Right ventricle myocardium superior (tissue), 1 donor: ENCODE data around the gene GPRC6A. TPM values are rescaled to one million over a fixed set of nuclear protein-coding genes. Genes with fewer than 3 reads are reported as not detected.
"Not testable (repeated sequence)": the region's sequence is repeated elsewhere in the genome, so short reads cannot be mapped to it uniquely, and the experiment has no call there.

Source experiments
- ATAC-seq: fragments of 200-7000 bp; cut with Tn5 transposase; one replicate; pipeline ENCODE4 v1.9.1; 2020; ENCODE audit warnings: mild to moderate bottlenecking; ENCODE audit not compliant: poor library complexity
- DNase-seq: peaks from one replicate; pipeline ENCODE4 v3.0.0-alpha.2; 2020
- intact Hi-C: fragments of 100-400 bp; cut with DNase I; formaldehyde crosslinking; loops from one replicate; pipeline ENCODE4 v1.11.2; 2022
- long read RNA-seq: library from polyadenylated mRNA; unstranded; transcript quantifications from one replicate; pipeline ENCODE4 v2.0.0, GENCODE V29; 2021
- total RNA-seq: library from RNA; stranded (reverse); fragmentation: NEBNext Ultra II Directional; extraction: Animal tissue kit (Norgen Biotek cat#: 25700); gene quantifications from one replicate; pipeline ENCODE4 v1.2.1, GENCODE V29; 2021
- donor health status: DM: no; HTN: yes; CAD: no; lungs with severe emphysema.

The GPRC6A gene
- not detected for total RNA-seq
- long read RNA-seq, result 0 reads

GRCh38 chr6:116828983-116829382, at the start of gene GPRC6A:
TSS of gene GPRC6A (minus strand) at chr6:116829083. CDS start at chr6:116829013, 70 bp downstream.
- intact Hi-C loops, result no loop called here
- no peak for ATAC-seq
- no peak for DNase-seq

DNA sequence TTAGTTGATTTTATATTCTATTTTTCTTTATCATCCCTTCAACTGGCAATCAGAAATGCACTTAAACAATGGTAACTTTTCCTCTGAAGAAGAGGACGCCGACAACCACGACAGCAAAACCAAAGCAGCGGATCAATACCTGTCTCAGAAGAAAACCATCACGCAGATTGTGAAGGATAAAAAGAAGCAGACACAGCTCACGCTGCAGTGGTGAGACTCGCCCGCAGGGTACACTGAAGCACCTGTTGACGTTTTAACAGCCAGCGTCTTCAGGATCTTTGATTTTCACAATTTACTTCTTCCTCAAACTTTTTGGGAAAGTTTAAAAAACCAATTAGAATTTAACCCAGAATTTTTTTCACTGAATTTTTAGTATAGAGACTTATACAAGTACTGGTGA, 48.9 kb upstream of the GPRC6A start:
- intact Hi-C loops, result no loop called here
- ATAC-seq, result no peak
- DNase-seq, result no peak

DNA sequence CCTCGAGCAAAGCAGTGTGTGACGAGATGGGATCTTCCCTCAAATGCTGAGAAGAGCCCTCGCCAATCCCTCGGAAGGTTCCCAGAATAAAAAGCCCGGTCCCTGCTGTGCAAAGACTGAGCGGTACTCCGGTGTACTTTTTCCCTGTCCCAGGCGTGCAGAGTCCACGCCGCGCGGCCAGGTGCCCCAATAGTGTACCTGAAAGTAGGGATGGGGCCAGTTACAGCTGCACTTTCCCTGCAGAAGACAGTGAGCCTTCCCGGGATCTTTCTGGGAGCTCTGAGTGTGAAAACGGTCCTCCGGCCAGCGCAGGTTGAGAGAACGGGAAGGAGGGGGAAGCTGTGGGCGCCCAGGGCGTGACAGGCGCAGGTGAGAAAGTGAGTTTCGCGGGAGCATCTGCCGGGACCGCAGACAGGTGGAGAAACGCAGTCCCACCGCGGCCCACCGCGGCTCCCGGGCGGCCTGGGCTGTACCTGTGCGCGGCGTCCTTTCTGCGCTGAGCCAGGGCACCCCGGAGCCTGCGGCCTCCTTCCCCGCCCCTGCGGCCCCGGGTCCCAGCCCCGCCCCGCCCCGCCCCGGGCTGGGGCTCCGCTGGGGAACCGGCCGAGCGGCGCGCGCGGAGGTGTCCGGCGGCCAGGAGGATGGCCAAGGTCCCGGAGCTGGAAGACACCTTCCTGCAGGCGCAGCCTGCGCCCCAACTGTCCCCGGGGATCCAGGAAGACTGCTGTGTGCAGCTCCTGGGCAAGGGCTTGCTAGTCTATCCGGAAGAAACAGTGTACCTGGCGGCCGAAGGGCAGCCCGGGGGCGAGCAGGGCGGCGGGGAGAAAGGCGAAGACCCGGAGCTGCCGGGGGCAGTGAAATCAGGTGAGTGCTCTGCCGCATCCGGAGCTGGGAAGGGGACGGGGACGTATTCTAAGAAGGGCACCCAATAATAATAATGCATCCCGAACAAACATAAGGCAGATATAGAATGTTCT, 48.0 kb upstream of the GPRC6A start, which contains the start of gene RFX6:
RFX6 (plus strand) TSS at position 608 of the 977 bp plus-strand sequence; CDS start at position 642, 34 bp downstream.
- ATAC-seq, result no peak
- peak; percentile 29 for DNase-seq
- intact Hi-C loops, result no loop called here

- intact Hi-C loops, result no loop called here
- DNase-seq (no peak), ATAC-seq (no peak)
These were observed 47.2 kb upstream of the GPRC6A start for GRCh38 chr6:116876107-116876506.

DNA sequence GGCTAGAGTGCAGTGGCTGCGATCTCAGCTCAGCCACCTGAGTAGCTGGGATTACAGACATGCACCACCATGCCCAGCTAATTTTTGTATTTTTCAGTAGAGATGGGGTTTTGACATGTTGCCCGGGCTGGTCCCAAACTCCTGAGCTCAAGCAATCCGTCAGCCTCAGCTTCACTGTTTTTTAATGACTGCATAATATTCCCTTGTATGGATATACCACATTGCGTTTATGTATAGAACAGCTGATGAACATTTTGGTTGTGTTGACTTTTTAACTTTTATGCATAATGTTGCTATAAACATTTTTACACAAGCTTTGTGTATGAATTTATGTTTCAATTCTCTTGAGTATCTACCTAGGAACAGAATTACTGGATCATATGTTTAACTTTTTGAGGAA, 43.9 kb upstream of the GPRC6A start:
- no peak for DNase-seq
- intact Hi-C loops, result no loop called here
- no peak for ATAC-seq

DNA sequence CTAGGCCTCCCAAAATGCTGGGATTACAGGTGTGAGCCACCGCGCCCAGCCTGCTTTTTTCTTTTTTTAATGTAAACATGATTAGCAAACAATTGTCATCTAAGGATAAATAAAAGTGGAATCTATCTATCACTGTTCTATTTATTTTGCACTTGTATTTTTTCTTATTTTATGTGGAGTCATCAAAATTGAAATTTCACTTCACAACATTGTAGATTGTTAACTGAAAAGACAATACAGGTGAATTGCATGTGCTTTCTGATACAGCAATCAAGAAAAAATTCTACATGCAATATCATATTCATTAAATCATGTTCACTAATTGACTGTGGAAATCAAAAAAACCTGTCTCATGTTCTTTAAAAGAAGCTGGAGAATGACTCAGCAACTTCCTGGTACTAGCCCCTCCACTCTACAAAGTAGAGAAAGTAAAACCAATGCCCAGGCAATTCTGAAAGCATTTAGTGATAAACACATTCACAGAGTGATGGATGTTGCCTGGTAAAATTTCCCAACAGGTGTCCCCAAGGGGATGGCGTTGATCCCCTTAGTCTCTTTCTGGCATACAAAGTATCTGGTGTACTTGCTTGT, 37.5 kb upstream of the GPRC6A start:
- ATAC-seq, result no peak
- intact Hi-C loops, result no loop called here
- no peak for DNase-seq

DNA sequence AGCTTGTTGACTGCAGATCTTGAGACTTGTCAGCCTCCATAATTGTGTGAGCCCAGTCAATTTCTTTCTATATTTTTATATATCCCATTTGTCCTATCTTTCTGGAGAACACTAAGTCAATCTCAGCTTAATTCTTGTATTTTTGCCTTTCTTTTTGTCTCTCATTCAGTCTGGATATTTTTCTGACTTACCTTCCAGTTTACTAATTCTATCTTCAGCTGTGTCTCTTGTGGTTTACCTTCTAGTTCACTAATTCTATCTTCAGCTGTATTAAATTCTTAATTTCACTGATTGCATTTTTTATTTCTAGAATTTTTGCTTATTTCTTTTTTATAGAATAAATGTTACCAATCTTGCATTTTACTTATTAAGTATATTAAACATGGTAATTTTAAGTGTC, 30.4 kb upstream of the GPRC6A start:
- no peak for ATAC-seq
- intact Hi-C loops, result no loop called here
- DNase-seq, result no peak

DNA sequence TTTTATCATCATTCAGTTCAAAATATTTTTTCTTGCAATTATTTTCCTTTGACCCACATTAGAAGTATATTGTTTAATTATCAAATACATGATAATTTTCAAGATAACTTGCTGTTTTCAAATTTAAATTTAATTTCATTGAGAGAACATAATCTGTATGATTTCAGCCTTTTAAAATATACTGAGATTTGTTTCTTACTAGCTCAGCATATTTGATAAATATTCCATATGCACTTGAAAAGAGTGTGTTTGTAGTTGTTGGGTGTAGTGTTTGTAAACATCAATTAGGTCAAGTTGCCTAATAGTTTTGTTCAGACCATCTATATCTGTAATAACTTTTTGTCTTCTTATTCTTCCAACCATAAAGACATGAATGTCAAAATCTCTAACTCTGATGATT, 29.2 kb upstream of the GPRC6A start:
- intact Hi-C loops, result no loop called here
- no peak for ATAC-seq

GRCh38 chr6:116847227-116847626, 18.3 kb upstream of the GPRC6A start:
- no peak for DNase-seq
- ATAC-seq, result no peak
- intact Hi-C loops, result no loop called here

More for the DNA sequence above, 29.2 kb upstream of the GPRC6A start:
- no peak for DNase-seq

GRCh38 chr6:116842459-116842858, 13.6 kb upstream of the GPRC6A start:
- ATAC-seq (no peak), DNase-seq (no peak)
- intact Hi-C loops, result no loop called here

DNA sequence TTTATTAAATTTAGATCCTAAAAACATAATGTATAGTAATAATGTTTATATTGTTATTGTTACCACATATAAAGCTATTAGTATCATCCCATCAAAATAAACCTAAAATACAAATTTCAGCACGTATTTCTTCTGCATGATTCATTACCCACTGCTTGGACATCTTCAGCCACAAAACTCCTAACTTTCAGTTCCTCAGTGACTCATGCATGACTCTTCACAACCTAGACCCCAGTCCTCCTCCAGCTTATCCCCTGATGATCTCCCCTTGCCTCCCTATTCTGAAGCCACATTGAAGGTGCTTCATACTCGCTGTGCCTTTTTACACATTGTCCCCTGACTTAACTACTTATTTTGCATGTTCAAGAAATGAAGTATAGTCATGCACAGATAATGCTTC, 11.2 kb upstream of the GPRC6A start:
- intact Hi-C loops, result no loop called here
- no peak for DNase-seq
- no peak for ATAC-seq

DNA sequence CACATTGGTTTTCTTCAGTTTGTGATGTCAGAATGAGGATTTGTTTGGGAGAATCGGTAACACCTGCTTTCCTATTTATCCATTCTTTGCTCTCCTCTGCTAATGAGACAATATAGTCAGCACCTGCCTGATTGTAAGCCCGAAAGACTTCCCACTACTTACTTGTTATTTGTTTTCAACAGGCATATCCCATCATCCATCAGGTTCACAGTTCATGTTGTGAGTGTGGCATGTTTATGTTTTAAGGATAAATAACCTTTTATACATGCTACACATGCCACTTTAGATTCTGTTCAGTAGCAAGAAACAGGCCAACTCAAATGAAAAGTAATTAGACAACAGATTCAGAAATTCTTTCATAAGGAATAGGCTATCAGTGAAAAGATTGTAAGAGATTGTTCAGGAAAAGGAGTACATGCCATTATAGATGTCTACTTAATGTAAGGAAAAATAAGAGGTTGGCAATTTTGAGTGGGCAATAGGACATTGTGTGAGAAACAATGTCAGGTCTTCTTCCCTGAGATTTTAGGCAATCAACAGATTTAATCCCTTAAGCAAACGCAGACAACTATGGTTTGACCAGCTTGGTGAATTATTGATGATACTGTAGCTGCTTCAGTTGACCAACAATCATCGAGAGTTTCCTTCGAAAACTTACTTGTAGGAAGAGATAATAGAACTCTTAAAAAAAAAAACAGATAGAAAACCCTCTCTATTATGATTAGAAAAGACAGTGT, 7.9 kb upstream of the GPRC6A start:
- DNase-seq (no peak), ATAC-seq (no peak)
- intact Hi-C loops, result loop anchor here (10.0 kb wide), 1 partner anchor 52 kb away; no protein-coding TSS in a partner anchor

DNA sequence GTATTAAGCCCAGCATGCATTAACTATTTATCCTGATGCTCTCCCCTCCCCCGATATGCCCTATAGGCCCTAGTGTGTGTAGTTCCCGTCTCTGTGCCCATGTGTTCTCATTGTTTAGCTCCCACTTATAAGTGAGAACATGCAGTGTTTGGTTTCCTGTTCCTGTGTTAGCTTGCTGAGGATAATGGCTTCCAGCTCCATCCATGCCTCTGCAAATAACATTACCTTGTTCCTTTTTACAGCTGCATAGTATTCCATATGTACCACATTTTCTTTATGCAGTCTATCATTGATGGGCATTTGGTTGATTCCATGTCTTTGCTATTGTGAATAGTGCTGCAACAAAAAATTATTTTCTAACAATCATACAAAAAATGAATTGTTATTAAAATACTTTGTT, 5.6 kb upstream of the GPRC6A start:
- not testable (repeated sequence) for DNase-seq, ATAC-seq
- intact Hi-C loops, result loop anchor here (10.0 kb wide), 1 partner anchor 50 kb away; no protein-coding TSS in a partner anchor

- DNase-seq (no peak), ATAC-seq (no peak)
- intact Hi-C loops, result no loop called here
These were observed 1.2 kb downstream of the GPRC6A start for GRCh38 chr6:116827561-116828240.

DNA sequence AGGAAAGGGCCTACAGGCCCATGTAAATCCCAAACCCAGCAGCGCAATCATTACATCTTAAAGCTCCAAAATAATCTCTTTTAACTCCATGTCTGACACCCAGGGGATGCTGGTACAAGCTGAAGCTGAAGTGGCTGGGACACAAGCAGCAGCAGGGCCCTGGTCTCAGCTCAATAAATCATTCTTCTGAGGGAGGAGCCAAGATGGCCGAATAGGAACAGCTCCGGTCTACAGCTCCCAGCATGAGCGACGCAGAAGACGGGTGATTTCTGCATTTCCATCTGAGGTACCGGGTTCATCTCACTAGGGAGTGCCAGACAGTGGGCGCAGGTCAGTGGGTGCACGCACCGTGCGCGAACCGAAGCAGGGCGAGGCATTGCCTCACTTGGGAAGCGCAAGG, 12.5 kb downstream of the GPRC6A start:
- intact Hi-C loops, DNase-seq, ATAC-seq: not testable (repeated sequence)

DNA sequence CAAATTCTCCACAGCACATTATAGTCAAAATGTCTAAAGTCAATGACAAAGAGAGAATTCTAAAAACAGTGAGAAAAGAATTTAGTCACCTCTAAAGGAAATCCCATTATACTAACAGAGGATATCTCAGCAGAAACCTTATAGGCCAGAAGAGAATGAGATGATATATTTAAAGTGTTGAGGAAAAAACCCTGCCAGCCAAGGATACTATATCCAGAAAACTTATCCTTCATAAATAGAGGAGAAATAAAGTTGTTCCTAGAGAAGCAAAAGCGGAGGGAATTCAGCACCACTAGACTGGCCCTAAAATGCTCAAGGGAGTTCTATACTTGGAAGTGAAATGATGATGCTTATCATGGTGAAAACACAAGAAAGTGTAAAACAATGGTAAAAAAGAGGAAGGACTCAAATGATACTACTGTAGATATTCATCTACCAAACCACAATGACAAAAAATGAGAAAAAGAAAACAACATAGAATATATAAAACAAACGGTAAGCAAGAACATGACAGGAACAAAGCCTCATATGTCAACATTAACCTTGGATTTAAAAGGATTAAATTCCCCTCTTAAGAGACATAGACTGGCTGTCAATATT, 16.7 kb downstream of the GPRC6A start:
- intact Hi-C loops, result no loop called here
- DNase-seq, result no peak
- ATAC-seq, result no peak

- DNase-seq (no peak), ATAC-seq (no peak)
- intact Hi-C loops, result no loop called here
These were observed 26.9 kb downstream of the GPRC6A start for GRCh38 chr6:116801971-116802370.

DNA sequence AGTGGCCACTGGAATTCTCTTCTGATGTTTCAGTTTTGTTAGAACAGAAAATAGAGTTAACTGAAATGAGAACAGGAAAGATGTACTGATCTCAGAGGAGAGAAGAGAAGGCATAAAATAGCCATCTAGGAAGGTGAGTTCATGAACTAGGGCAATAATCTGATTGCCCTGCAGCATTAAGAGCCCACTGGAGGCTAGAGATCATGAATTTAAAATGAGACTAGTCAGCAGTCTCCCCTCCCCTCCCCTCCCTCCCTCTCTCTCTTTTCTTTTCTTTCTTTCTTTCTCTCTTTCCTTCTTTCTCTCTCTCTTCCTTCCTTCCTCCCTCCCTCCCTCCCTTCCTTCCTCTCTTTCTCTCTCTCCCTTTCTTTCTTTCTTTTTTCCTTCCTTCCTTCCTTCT, 28.9 kb downstream of the GPRC6A start:
- ATAC-seq (no peak), DNase-seq (no peak)
- intact Hi-C loops, result no loop called here
